Measurements from ENCODE around the gene P2RX5.
A peak's percentile ranks its signal among the peaks of the same experiment; 100 is the strongest.
"Not testable (repeated sequence)": the region's sequence is repeated elsewhere in the genome, so short reads cannot be mapped to it uniquely, and the experiment has no call there.

The P2RX5 gene

DNA sequence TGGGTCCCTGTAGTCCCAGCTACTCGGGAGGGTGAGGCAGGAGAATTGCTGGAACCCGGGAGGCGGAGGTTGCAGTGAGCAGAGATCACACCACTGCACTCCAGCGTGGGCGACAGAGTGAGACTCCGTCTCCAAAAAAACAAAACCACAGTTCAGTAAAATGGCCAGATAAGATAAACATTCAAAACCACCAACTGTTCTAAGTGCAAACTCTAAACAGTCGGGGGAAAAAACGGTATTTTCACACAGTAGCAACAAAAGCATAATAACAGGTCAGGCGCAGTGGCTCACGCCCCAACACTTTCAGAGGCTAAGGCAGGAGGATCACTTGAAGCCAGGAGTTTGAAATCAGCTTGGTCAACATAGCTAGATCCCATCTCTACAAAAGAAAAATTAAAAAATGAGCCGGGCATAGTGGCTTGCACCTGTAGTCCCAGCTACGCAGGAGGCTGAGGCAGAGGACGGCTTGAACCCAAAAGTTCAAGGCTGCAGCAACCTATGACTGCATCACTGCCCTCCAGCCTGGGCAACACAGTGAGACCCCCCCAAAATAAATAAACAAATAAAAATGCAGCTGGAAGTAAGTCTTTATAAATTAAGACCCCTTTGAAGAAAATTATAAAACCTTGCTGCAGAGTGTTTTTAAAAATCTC is 17.0 kb upstream of the P2RX5 start:
- Histone ChIP-seq H3K9me2 (ENCODE audit: low read depth, low read length) (no peaks in the 10 kb centered on the region), H4K20me1 (ENCODE audit: insufficient read depth, low read length) (no peaks in the 10 kb centered on the region), H3K36me3 (ENCODE audit: insufficient read depth, low read length) (peaks cover 51% of the 10 kb centered on the region), H3K27me3 (ENCODE audit: insufficient read depth, low read length) (no peaks in the 10 kb centered on the region), H3K4me3 (ENCODE audit: low read depth, low read length, poor library complexity, severe bottlenecking) (no peak overlapping the region), H3K27ac (ENCODE audit: low read depth, low read length, poor library complexity, severe bottlenecking) (no peak overlapping the region), H3K79me2 (ENCODE audit: insufficient read depth, low read length) (no peaks in the 10 kb centered on the region), H3K4me2 (ENCODE audit: low read length) (no peak overlapping the region), H3F3A (ENCODE audit: insufficient read depth, low read length) (no peaks in the 10 kb centered on the region), H3K4me1 (ENCODE audit: insufficient read depth, low read length, severe bottlenecking) (peaks cover 32% of the 10 kb centered on the region), H3K9me3 (ENCODE audit: low read length) (no peaks in the 10 kb centered on the region), H2AFZ (ENCODE audit: low read length) (no peak overlapping the region), H3K9ac (ENCODE audit: low read length) (no peak overlapping the region)
- TF ChIP-seq, protein P1, sequence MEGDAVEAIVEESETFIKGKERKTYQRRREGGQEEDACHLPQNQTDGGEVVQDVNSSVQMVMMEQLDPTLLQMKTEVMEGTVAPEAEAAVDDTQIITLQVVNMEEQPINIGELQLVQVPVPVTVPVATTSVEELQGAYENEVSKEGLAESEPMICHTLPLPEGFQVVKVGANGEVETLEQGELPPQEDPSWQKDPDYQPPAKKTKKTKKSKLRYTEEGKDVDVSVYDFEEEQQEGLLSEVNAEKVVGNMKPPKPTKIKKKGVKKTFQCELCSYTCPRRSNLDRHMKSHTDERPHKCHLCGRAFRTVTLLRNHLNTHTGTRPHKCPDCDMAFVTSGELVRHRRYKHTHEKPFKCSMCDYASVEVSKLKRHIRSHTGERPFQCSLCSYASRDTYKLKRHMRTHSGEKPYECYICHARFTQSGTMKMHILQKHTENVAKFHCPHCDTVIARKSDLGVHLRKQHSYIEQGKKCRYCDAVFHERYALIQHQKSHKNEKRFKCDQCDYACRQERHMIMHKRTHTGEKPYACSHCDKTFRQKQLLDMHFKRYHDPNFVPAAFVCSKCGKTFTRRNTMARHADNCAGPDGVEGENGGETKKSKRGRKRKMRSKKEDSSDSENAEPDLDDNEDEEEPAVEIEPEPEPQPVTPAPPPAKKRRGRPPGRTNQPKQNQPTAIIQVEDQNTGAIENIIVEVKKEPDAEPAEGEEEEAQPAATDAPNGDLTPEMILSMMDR (IDR thresholded peaks at IDR 0.05; ENCODE audit: low read length), result no peak

DNA sequence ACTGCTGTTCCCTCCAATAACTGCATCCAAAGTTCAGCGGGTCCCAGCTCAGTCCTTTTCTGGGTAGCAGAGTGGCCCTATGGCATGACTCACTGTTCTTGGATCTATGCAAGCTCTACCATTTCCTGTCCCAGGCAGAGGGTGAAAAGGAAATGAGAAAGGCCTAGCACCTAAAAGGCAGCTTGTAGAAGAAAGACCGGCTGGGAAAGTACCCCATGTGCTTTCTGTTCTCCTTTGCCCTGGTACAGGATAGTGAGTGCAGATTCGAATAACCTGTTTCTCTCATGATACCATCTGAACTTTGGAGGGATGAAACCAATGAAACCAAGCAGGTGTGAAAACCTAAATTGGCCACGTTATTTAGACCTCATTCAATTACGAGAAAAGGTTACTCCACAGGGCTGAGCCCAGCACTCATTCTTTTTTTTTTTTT is 15.0 kb upstream of the P2RX5 start:
- Histone ChIP-seq H3K36me3 (ENCODE audit: insufficient read depth, low read length) (peaks cover 31% of the 10 kb centered on the region), H3K79me2 (ENCODE audit: insufficient read depth, low read length) (no peaks in the 10 kb centered on the region), H3K4me2 (ENCODE audit: low read length) (peak overlapping the region; percentile 42; the same call in 1 of the 2 replicates), H3K9me3 (ENCODE audit: low read length) (no peaks in the 10 kb centered on the region), H3K9me2 (ENCODE audit: low read depth, low read length) (no peaks in the 10 kb centered on the region), H3K4me3 (ENCODE audit: low read depth, low read length, poor library complexity, severe bottlenecking) (no peak overlapping the region), H3F3A (ENCODE audit: insufficient read depth, low read length) (no peaks in the 10 kb centered on the region), H3K27me3 (ENCODE audit: insufficient read depth, low read length) (no peaks in the 10 kb centered on the region), H3K9ac (ENCODE audit: low read length) (no peak overlapping the region), H2AFZ (ENCODE audit: low read length) (no peak overlapping the region), H3K27ac (ENCODE audit: low read depth, low read length, poor library complexity, severe bottlenecking) (peak overlapping the region; percentile 11), H4K20me1 (ENCODE audit: insufficient read depth, low read length) (no peaks in the 10 kb centered on the region), H3K4me1 (ENCODE audit: insufficient read depth, low read length, severe bottlenecking) (peaks cover 28% of the 10 kb centered on the region)
- TF ChIP-seq, protein P1 (IDR thresholded peaks at IDR 0.05; ENCODE audit: low read length), result no peak
- TF ChIP-seq EZH2 (IDR thresholded peaks at IDR 0.05; ENCODE audit: borderline replicate concordance, low read length), result no peak

DNA sequence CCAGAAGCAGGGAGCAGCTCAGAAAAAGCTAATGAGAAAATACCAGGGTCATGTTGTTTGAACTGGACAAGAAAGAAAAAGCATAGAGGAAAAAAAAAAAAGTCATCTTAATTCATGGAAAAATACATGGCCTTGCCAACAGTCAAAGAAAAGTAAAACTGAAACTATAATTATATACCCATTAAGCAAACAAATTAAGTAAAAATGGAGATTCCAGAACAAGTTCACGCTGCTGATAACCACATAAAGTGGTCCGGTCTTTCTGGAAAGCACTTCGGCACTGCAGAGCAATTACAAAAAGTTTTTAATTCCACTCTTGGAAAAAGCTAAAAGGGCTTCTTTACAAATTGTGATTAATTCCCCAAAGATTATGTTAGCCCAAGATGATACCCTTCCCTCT is 12.4 kb upstream of the P2RX5 start:
- H3K9ac ChIP-seq (ENCODE audit: low read length), result no peak overlapping the region
- H2AFZ ChIP-seq (ENCODE audit: low read length), result no peak overlapping the region
- H3K4me2 ChIP-seq (ENCODE audit: low read length), result no peak overlapping the region
- H3K4me3 ChIP-seq (ENCODE audit: low read depth, low read length, poor library complexity, severe bottlenecking), result no peak overlapping the region
- no peak for TF ChIP-seq EZH2 (IDR thresholded peaks at IDR 0.05; ENCODE audit: borderline replicate concordance, low read length)
- TF ChIP-seq, protein P1 (IDR thresholded peaks at IDR 0.05; ENCODE audit: low read length), result no peak
- H3K79me2 ChIP-seq (ENCODE audit: insufficient read depth, low read length), result no peaks in the 10 kb centered on the region
- no peaks in the 10 kb centered on the region for H4K20me1 ChIP-seq (ENCODE audit: insufficient read depth, low read length)
- H3K27me3 ChIP-seq (ENCODE audit: insufficient read depth, low read length), result no peaks in the 10 kb centered on the region
- peaks cover 14% of the 10 kb centered on the region for H3K36me3 ChIP-seq (ENCODE audit: insufficient read depth, low read length)
- no peaks in the 10 kb centered on the region for H3K9me2 ChIP-seq (ENCODE audit: low read depth, low read length)
- no peaks in the 10 kb centered on the region for H3K9me3 ChIP-seq (ENCODE audit: low read length)
- H3F3A ChIP-seq (ENCODE audit: insufficient read depth, low read length), result no peaks in the 10 kb centered on the region
- no peak overlapping the region for H3K27ac ChIP-seq (ENCODE audit: low read depth, low read length, poor library complexity, severe bottlenecking)
- peaks cover 28% of the 10 kb centered on the region for H3K4me1 ChIP-seq (ENCODE audit: insufficient read depth, low read length, severe bottlenecking)

GRCh38 chr17:3705718-3705984 is 9.7 kb upstream of the P2RX5 start:
- not testable (repeated sequence) for H3K9me3 ChIP-seq (ENCODE audit: low read length); H3K4me3 ChIP-seq (ENCODE audit: low read depth, low read length, poor library complexity, severe bottlenecking); H3K9me2 ChIP-seq (ENCODE audit: low read depth, low read length); H3K4me1 ChIP-seq (ENCODE audit: insufficient read depth, low read length, severe bottlenecking); H3K4me2 ChIP-seq (ENCODE audit: low read length); H4K20me1 ChIP-seq (ENCODE audit: insufficient read depth, low read length); H2AFZ ChIP-seq (ENCODE audit: low read length); H3K27ac ChIP-seq (ENCODE audit: low read depth, low read length, poor library complexity, severe bottlenecking); H3F3A ChIP-seq (ENCODE audit: insufficient read depth, low read length); H3K27me3 ChIP-seq (ENCODE audit: insufficient read depth, low read length); H3K36me3 ChIP-seq (ENCODE audit: insufficient read depth, low read length); H3K79me2 ChIP-seq (ENCODE audit: insufficient read depth, low read length); H3K9ac ChIP-seq (ENCODE audit: low read length)
